HL-60 (cell line): ENCODE data around the gene PSTK.

Source experiments
- CTCF ChIP-seq: IDR thresholded peaks from one replicate; pipeline ENCODE4 v1.5.1; 2011; ENCODE audit warnings: low read length, control low read depth, inconsistent platforms; ENCODE audit not compliant: insufficient read depth
- GABPA ChIP-seq: IDR thresholded peaks from 2 replicates; pipeline ENCODE4 v1.6.1; 2012; ENCODE audit warnings: low read depth
- POLR2AphosphoS5 ChIP-seq: IDR thresholded peaks from 2 replicates; pipeline ENCODE4 v1.6.1; 2012; ENCODE audit warnings: low read depth
- REST ChIP-seq: IDR thresholded peaks from 2 replicates; pipeline ENCODE4 v1.6.1; 2012; ENCODE audit warnings: low read depth; ENCODE audit not compliant: insufficient replicate concordance

- TF ChIP-seq CTCF (no peak), POLR2AphosphoS5 (no peak), GABPA (no peak), REST (no peak)
Measured at GRCh38 chr10:123024540-123024939, 44.3 kb downstream of the PSTK start.
